GM10847 (cell line): ENCODE measurements around the gene USP3.

Source experiments
- POLR2A ChIP-seq: IDR thresholded peaks from 2 replicates; pipeline ENCODE4 v1.6.1; 2011; ENCODE audit not compliant: insufficient read length; ENCODE audit errors: extremely low read depth

The USP3 gene

GRCh38 chr15:63544258-63545026, 40.0 kb downstream of the USP3 start:
- no peak for TF ChIP-seq POLR2A

- no peak for TF ChIP-seq POLR2A
Measured at GRCh38 chr15:63545520-63545919, 41.1 kb downstream of the USP3 start.

GRCh38 chr15:63551400-63551799, 47.0 kb downstream of the USP3 start:
- TF ChIP-seq POLR2A = no peak

GRCh38 chr15:63553388-63553791, 49.0 kb downstream of the USP3 start:
- TF ChIP-seq POLR2A = no peak

- TF ChIP-seq POLR2A = no peak
Measured at GRCh38 chr15:63554337-63554927, 50.0 kb downstream of the USP3 start.

- TF ChIP-seq POLR2A = no peak
Measured at GRCh38 chr15:63555507-63555906, 51.1 kb downstream of the USP3 start.

GRCh38 chr15:63556246-63556645, 51.9 kb downstream of the USP3 start:
- no peak for TF ChIP-seq POLR2A

GRCh38 chr15:63556736-63557135, 52.3 kb downstream of the USP3 start:
- no peak for TF ChIP-seq POLR2A

- no peak for TF ChIP-seq POLR2A
Measured at GRCh38 chr15:63559753-63560152, 55.4 kb downstream of the USP3 start.

GRCh38 chr15:63560741-63561448, 56.5 kb downstream of the USP3 start:
- TF ChIP-seq POLR2A = no peak

- no peak for TF ChIP-seq POLR2A
Measured at GRCh38 chr15:63564093-63564492, 59.7 kb downstream of the USP3 start.

GRCh38 chr15:63565536-63566186, 61.3 kb downstream of the USP3 start:
- no peak for TF ChIP-seq POLR2A

GRCh38 chr15:63572749-63573464, 68.5 kb downstream of the USP3 start:
- TF ChIP-seq POLR2A = no peak

GRCh38 chr15:63573533-63573932, 69.1 kb downstream of the USP3 start:
- no peak for TF ChIP-seq POLR2A

GRCh38 chr15:63575312-63575711, 70.9 kb downstream of the USP3 start:
- no peak for TF ChIP-seq POLR2A
